CMK (cell line): Measurements from ENCODE around the gene ABCC4.
A peak's percentile ranks its signal among the peaks of the same experiment; 100 is the strongest.
"Not testable (repeated sequence)": the region's sequence is repeated elsewhere in the genome, so short reads cannot be mapped to it uniquely, and the experiment has no call there.

Source experiments
- DNase-seq: peaks from one replicate; pipeline ENCODE4 v3.0.0-alpha.2; 2010; ENCODE audit warnings: low read depth

ABCC4 gene

DNA sequence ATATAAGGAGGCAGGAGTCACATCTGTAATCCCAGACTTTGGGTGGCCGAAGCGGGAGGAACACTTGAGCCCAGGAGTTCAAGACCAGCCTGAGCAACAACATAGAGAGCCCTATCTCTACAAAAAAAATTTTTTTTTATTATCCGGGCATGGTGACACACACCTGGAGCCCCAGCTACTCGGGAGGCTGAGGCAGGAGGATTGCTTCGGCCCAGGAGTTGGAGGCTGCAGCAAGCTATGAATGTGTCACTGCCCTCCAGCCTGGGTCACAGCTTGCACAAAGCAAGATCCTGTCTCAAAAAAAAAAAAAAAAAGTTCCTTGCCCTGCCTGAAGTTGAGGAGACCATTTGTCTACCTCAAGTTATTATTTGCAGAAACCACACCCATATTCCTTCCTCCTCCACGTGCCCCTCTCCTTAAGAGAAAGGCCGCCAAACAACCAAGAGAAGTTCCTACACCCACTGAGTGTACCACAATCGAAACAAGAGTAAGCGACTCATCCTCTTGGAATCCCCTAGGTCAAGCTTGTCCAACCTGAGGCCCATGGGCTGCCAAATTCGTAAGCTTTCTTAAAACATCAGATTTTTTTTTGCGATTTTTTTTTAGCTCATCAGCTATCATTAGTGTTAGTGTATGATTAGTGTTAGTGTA, 2.2 kb downstream of the ABCC4 start:
- DNase-seq = no peak

- no peak for DNase-seq
Measured at GRCh38 chr13:95298169-95298965, 2.9 kb downstream of the ABCC4 start.

DNA sequence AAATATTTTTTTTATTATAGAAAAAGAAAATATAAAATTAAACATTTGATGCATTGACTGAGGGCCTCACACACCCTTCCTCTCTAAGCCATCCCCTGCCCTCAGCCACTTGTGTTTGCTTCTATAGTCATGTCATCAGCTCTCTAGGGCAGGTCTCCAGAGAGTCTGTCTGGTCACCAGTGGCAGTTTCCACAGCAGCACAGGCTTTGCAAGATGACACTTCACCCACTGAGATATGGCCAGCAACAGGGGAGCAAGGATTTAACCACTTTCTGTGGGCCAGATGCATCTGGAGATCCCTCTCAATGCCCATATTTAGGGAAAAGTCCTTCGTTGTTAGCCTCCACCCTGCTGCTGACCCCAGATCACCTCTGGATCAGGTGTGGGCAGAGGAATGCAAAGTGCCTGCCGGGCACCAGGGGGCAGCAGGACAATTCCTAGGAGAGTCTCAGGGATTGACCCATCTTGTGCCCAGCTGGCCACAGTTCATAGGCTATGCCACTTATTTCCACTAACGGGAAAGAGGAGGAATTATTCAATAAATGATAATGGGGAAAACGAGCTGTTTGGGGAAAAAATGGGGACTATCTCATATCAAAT, 4.8 kb downstream of the ABCC4 start:
- no peak for DNase-seq

- DNase-seq = no peak
Measured at GRCh38 chr13:95295026-95295425, 6.2 kb downstream of the ABCC4 start.

DNA sequence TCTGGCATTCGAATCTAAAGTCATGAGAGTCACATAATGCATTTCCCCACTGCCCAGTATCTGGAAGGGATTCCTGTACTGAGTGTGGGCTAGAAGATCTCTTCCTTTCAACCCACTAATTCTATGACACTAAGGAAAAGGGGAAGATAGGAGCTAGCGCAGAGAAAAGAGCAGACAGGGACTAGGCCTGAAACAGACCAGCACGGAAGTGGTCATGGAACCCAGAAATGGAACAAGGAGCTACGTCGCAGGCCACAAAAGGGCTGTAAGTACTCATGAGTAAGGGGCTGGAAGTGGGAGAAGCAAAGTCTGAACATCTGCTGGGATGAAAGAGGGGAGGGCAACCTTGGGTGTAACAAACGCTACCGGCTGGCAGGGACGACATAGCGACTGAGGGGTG, 8.6 kb downstream of the ABCC4 start:
- DNase-seq = no peak

- not testable (repeated sequence) for DNase-seq
Measured at GRCh38 chr13:95289901-95290300, 11.3 kb downstream of the ABCC4 start.

GRCh38 chr13:95289020-95289444, 12.2 kb downstream of the ABCC4 start:
- no peak for DNase-seq

DNA sequence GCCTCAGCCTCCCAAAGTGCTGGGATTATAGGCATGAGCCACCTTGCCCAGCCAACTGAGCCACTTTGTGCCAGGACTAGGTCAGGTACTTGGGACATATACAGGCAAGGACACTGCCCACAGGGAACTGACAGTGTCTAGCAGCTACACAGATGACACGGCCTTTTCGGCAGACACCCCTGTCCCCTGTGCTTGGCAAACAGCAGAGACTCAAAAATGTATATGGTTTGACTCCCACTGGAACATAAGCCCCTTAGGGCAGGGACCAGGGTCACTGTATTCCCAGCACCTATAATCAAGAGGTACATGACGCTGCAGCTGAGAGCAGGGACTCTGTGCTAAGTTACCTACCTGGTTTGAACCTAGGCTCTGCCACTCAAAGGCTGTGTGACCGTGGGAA, 16.8 kb downstream of the ABCC4 start:
- DNase-seq = no peak

DNA sequence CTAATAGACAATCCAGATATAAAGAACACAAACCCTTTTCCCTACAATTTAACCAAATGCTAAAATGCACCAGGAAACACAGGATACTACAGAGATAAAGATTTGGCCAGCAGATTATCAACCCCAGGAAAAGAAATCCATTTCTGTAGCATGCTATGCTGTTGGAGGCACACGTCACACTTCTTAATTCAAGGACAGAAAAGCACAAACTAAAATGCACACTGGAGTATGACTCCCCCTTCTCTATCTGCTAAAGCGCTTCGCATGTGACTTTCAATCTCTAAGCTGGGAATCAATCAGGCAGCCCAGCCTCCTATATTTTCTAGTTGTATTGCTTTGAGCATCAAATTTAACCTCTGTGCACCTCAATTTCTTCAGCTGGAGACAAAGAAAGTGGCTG, 22.2 kb downstream of the ABCC4 start:
- no peak for DNase-seq

GRCh38 chr13:95276037-95276505, 25.2 kb downstream of the ABCC4 start:
- no peak for DNase-seq

DNA sequence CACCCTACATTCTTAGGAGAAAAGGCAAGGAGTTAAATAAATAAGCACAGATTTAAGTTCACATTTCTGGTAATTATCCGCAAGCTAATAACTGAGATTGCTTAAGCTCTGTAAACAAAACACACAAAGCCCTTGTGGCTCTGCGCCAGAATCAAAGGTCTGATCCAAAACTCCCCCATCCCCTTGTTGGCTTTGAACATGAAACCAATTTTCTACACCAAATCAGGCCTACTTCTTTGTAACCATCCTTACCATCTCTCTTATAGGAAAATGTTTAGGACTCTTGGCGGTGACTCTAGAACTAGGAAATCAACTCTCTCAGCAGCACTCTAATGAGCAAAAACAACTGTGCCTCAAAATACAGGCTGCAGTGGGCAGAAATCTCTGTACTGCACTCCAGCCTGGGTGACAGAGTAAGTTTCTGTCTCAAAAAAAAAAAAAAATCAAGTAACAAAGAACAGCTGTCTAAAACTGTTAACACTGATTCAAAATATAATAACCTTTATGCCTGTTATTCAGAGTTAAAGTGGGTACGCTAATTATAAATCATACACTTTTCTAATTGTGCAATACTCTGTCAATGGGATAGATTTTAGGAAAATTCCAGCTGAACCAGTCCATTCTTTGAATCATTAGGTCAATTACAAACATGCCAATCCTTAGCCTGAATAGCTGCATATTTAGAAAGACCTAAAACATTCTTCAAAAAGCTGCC, 25.8 kb downstream of the ABCC4 start:
- DNase-seq = no peak

GRCh38 chr13:95273592-95274132, 27.6 kb downstream of the ABCC4 start:
- peak; percentile 82 for DNase-seq

DNA sequence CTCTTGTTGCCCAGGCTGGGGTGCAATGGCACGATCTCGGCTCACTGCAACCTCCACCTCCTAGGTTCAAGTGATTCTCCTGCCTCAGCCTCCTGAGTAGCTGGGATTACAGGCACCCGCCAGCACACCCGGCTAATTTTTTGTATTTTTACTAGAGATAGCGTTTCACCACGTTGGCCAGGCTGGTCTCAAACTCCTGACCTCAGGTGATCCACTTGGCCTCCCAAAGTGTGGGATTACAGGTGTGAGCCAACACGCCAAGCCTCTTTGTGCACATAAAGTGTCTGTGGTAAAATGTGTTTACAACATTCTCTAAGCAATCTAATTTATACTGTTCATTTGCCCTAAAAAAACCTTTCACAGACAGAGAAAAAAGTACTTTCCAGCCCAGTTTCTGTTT, 29.2 kb downstream of the ABCC4 start:
- DNase-seq = not testable (repeated sequence)

- DNase-seq = no peak
Measured at GRCh38 chr13:95269756-95270155, 31.5 kb downstream of the ABCC4 start.

- not testable (repeated sequence) for DNase-seq
Measured at GRCh38 chr13:95268343-95269065, 32.7 kb downstream of the ABCC4 start.

DNA sequence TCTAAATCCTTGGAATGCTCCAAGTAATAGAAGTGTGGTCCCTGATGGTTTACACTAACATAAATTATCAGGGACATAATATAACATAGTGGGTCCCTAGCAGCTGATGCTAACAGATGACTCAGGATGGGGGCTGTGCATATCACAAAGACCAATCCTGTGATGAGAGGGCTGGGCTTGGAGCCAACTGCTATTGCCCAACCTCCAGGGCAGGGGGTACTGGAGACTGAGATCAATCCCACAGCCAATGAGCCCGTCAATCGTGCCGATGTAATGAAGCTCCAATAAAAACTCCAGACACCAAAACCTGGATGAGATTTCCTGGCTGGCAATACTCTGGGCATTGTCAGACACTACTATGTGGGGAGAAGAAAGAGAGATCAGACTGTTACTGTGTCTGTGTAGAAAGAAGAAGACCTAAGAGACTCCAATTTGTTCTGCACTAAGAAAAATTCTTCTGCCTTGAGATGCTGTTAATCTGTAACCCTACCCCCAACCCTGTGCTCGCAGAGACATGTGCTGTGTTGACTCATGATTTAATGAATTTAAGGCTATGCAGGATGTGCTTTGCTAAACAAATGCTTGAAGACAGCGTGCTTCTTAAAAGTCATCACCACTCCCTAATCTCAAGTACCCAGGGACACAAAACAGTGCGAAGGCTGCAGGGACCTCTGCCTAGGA, 33.4 kb downstream of the ABCC4 start:
- DNase-seq = no peak

- DNase-seq = no peak
Measured at GRCh38 chr13:95264225-95264624, 37.0 kb downstream of the ABCC4 start.

- no peak for DNase-seq
Measured at GRCh38 chr13:95262837-95263384, 38.3 kb downstream of the ABCC4 start.

- no peak for DNase-seq
Measured at GRCh38 chr13:95261956-95262355, 39.3 kb downstream of the ABCC4 start.

DNA sequence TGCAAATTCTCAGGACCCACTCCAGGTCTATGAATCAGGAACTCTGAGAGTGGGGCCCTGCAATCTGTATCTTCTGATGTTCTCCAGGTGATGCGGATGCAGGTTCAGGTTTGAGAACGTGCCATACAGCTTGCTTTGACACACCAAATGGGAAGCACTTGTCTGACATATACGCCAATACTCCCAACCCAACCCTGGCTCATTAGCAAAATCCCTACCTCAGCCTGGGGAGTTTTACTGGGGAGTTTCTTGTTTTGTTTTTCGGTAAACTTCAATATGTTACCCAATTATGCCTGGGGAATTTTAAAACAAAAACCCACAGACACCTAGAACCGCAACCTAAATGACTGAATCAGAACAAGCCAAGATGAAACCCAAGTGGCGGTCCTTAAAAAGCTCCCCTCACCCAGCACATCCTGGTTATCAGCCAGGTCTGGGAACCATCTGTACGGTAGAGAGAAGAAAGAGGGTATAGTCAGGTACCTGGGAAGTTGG, 41.2 kb downstream of the ABCC4 start:
- no peak for DNase-seq
